ENCODE results near the gene ACCS.

The ACCS gene

DNA sequence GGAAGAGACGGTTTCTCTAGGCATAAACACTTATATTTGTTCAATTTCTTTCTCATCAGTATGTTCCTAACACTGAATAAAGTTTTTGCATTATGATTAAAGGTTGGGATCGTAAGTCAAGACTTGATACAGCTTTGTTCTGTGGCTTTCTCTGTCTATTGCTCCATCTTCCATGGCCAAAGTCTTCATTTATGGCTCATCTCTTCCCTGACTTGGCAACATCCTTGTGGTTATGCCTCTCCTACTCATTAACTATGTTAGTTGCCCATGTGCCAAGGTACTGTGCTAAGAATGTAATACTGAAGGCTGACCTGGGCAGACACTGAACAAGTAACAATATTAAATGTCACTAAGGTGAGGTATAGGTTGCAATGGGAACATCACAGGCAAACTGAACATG lies 19.9 kb upstream of the ACCS start:
- no peak for DNase-seq

DNA sequence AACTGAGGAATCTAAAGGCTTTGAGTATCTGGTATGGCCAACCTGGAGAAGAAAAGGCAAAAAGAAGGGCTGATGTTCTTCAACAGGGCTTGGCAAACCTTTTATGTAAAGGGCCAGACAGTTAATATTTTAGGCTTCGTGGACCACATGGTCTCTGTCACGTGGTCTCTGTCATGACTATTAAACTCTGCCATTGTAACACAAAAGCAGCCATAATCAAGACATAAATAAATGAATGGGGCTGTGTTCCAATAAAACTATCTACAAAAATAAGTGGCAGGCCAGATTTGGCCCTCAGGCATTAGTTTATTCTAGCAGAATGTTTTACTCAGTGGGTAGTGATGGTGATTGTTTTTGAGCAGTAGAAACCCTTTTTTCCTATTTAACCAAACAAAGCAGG lies 18.8 kb upstream of the ACCS start:
- DNase-seq: no peak

GRCh38 chr11:44047931-44048431 lies 18.1 kb upstream of the ACCS start, which contains the start of gene ACCSL:
Gene ACCSL, plus strand, starts transcription at chr11:44047981. Its CDS starts 56 bp downstream, at chr11:44048037.
- no peak for DNase-seq

DNA sequence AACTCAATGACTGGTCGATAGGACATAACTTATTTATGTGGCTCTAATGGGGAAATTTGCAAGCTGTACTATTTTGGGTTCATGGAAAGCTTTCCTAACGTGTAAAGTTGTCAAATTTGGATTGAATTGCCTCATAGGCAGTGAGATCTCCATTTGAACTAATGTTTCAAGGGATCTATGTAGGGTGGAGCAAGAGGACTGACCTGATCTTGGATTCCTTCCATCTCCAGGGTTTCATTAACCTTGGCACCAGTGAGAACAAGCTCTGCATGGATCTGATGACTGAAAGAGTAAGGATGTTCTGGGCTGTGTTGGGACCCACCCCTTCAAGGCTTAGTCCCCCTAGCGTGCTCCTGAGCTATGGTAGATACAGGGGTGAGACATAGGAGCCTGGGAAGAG lies 16.2 kb upstream of the ACCS start:
- DNase-seq: no peak

GRCh38 chr11:44051171-44051570 lies 14.9 kb upstream of the ACCS start:
- no peak for DNase-seq

- no peak for DNase-seq
Observed at GRCh38 chr11:44057340-44057739, 8.7 kb upstream of the ACCS start.

DNA sequence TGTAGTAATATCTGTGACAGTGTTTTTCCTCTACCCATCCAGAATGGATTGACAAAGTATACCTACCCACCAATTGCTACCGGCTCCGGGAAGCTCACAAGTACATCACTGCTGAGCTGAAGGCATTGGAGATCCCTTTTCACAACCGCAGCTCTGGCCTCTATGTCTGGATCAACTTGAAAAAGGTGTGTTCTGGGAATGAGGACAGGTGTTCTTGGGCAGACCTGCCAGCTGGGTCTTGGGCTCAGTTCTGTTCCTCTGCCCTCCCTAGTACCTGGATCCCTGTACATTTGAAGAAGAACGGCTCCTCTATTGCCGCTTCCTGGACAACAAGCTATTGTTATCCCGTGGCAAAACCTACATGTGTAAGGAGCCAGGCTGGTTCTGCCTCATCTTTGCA lies 7.8 kb upstream of the ACCS start:
- no peak for DNase-seq

DNA sequence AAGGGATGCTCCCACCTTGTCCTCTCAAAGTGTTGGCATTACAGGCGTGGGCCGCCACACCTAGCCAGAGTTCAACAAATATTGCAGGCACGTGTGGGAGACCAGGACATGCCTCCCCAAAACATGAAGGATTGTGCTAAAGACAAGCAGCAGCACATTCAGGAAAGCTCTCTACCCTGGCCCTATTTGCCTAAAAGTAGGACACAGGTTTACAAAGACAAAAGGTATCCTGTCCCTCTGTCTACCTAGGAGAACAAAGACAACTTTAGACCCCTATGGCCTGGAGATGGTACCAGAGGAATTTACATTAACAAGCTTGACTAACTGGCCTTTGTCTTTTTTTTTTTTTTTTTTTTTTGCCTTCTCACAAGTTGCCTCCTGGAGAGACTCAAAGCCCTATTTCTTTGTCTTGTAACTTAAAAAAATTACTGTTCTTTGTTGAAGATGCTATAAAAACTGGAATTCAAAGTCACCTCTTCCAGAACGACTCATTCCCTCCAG lies 859 bp upstream of the ACCS start:
- no peak for DNase-seq

GRCh38 chr11:44066732-44067141 lies 667 bp downstream of the ACCS start:
- DNase-seq: no peak

DNA sequence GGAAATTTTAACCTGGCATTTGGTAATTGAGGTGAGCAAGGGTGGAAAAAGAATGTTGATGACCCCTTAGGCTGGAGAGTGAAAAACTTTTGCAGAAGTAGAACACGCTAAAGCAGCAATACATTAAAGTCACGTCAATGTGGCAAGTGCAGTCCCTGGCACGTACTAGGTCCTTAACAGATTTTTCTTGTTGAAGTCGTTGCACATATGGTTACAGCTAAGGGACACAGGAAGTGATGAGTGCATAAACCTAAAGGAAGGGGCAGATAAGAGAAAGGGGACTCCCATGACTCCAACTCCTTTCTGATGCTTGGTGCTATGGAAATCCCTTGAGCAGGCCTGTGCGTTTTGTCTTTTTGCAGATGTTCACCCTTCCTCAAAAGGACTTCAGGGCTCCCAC lies 1.2 kb downstream of the ACCS start:
- DNase-seq: no peak

- no peak for DNase-seq
Observed at GRCh38 chr11:44068180-44068579, 2.1 kb downstream of the ACCS start.

GRCh38 chr11:44071157-44071556 lies 5.1 kb downstream of the ACCS start:
- no peak for DNase-seq

- DNase-seq: no peak
Observed at GRCh38 chr11:44072757-44073658, 6.9 kb downstream of the ACCS start.

GRCh38 chr11:44078794-44079193 lies 12.7 kb downstream of the ACCS start:
- DNase-seq: no peak

DNA sequence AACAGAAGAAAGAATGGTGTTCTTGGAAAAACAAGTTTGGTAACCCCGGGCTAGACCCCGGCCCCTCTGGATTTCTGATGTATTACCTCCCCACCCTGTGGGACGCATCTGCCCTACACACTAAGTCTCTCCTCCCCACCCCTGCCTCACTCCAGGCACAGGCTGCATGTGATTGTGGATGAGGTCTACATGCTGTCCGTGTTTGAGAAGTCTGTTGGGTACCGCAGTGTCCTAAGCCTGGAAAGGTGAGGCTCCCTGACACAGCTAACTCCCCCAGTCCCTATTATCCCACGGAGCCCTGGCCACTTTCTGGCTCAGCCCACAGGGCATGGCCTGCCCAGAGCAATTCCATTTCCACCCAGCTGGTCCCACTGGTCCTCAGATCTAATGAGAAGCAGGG lies 13.3 kb downstream of the ACCS start:
- no peak for DNase-seq

- DNase-seq: no peak
Observed at GRCh38 chr11:44080951-44081350, 14.9 kb downstream of the ACCS start.

DNA sequence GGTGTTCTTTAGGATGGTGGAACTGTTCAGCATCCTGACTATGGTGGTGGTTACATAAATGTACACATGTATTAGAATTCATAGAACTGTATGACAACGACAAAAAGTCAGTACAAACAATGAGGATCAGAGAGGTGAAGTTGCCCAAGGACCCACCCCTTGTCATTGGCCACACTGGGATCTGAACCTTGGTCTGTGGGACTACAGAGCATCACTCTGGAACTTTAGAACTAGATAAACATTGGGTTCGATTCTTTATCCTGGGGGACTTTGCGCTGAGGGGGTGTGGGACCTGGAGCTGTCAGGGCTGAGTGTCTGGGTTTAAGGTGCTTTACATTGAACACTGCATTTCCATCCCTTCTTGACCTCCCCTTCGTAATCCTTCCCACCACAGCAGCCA lies 16.6 kb downstream of the ACCS start:
- no peak for DNase-seq

DNA sequence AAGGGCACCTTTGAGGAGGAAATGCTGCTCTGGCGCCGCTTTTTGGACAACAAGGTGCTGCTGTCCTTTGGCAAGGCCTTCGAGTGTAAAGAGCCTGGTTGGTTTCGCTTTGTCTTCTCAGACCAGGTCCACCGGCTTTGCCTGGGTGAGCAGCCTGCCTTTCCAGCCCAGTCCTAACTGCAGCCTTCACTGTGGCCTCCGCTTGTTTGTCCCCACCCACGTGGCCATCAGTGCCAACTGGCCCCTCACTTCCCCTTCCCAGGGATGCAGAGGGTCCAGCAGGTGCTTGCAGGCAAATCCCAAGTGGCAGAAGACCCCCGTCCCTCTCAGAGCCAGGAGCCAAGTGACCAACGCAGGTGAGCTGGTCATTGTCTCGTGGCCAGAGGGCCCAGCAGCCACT lies 17.4 kb downstream of the ACCS start:
- DNase-seq: no peak

DNA sequence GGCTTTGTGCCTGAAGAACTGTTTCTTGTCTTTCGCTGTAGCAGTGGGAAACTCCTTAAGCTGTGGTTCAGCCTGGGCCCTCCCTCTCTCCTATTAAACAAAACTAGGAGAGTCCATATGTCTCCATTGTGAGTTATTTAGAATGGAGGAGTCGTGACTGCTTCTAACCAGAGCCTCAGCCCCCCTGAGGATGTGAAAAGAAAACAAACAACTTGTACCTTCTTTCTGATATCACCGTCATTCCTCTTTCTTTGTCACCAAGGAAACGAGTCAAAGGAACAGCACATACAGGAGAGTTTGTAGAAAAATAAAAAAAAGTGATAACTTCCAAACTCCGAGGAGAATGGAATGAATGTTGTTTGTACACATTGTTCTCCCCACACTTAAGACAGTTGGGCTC lies 17.8 kb downstream of the ACCS start:
- DNase-seq: no peak

DNA sequence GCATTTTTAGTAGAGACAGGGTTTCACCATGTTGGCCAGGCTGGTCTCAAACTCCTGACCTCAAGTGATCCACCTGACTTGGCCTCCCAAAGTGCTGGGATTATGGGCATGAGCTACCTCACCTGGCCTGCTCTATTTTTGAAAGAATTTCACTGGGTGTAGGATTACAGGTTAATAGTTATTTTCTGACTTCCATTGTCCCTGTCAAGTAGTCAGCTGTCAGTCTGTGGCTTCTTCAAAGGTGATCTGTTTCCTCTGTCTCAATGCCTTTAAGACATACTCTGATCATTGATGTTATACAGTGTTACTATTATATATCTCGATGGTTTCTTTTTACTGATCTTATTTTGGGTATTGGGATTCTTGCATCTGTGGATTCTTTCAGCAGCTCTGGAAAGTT lies 19.3 kb downstream of the ACCS start:
- no peak for DNase-seq

DNA sequence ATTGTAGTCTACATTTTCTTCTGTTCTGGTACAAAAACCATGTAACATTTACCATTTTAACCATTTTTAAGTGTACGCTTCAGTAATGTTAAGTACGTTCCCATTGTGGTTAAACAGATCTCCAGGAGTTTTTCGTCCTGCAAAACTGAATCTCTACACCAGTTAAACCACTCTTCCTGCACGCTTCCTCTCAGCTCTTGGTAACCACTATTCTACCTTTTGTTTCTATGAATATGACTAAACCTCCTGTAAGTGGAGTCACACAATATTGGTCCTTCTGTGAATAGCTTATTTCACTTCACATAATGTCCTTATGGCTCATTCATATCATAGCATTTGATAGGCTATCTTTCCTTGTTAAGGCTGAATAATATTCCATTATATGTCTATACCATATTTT lies 22.3 kb downstream of the ACCS start:
- DNase-seq: no peak

GRCh38 chr11:44088871-44089270 lies 22.8 kb downstream of the ACCS start:
- DNase-seq: no peak

DNA sequence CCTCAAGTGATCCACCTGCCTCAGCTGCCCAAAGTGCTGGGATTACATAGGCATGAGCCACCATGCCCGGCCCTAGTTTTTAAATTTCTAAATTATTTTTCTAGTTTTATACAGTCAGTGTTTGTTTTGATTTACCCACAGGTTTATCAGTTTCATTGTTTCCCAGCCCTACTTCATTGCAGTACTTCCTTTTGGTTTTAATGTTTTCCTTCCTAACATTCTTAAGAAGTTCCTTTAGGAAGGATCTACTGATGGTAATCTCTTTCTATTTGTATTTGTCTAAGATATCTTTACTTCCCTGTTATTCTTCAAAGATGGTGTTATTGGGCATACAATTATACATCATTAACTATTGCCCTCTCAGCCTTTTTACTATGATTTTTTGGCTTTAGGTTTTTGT lies 24.5 kb downstream of the ACCS start:
- DNase-seq: no peak

DNA sequence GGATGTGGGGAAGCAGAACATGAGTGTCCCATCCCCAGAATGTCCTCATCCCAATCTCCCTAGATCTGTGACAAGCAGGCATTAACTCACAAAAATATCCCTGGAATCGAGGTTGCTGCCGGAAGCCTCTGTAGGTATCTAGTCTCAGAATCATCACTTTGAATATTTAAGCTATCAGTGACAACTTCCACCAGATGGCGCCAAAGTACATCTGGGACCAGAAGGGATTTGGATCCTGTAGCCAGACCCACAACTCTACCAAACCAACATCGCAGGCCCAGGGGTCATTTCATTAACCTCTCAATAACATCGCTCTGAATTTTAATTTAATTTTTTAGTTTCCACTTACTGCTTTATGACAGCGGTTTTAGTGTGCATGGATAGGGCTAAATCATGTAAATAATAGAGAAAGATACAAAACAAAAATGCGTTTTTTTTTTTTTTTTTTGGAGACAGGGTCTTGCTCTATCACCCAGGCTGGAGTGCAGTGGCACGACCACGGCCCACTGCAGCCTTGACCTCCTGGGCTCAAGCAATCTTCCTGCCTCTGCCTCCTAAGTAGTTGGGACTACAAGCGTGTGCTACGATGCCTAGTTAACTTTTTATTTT lies 28.3 kb downstream of the ACCS start:
- peak; percentile 83 for DNase-seq
